ENCODE results near the gene PARVA.

The PARVA gene

DNA sequence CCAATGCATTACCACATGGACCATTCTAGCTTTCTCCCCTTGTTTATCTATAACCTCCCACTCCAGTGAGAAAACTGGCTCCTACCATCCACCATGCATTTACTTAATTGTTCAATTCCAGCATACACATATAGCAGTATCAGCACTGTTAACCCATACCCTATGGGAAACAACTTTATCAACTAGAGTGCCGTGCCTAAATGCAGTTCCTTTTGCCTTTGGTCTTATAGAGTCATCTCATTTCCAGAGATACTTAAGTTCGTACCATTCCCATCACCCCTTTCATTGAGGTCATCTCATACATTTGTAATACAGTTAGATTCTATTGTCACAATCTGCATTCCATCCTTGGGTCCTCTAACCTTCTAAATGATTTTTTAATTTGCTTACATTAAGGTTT lies 86.9 kb downstream of the PARVA start:
- no peak for DNase-seq

DNA sequence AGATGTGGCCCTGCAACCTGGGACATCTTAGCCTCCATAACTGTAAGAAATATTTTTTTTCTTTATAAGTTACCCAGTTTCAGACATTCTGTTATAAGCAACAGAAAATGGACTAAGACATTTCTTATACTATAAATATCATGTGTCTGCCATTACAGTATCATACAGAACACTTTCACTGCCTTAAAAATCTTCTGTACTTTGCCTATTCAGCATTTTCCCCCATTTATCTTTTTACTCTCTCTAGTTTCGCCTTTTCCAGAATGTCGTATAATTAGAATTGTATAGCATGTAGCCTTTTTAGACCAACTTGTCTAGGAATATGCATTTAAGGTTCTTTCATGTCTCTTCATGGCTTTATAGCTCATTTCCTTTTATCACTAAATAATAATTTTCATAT lies 88.0 kb downstream of the PARVA start:
- DNase-seq = no peak

DNA sequence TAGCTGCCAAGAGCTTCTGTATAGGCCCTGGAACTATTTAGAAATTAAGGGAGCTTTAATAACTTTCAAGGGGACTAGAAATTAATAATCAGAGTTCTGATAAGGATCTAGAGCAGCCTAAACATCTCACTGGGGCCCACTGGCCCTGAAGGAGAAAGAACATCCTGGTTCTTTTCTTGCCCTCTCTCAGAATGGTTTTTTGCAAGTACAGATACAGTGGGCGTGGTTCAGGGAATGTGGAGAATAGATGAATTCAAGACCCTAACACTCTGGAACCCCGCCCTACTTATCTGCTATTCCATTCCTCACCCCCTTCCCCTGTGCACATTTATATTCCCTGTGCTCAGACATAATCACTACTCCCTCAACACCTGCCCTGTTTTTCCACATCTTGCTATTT lies 90.2 kb downstream of the PARVA start:
- no peak for DNase-seq

DNA sequence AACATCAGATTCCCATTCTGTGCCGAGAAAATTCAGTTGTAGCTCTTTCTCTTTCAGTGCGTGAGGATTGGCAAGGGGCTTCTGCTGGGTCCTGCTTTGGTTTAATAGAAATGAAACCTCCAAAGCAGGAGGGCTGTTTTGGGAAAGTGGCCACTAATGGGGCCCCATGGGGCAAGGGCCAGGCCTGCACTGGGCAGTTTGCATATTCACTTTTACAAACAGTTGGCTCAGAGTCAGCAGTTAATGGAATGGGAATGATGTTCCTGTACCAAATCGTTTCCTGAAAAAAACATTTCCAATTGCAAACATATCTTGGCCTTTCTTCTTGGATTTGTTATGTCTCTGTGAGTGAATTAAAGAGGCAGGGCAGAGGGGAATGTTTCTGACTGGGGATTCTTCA lies 92.1 kb downstream of the PARVA start:
- no peak for DNase-seq

DNA sequence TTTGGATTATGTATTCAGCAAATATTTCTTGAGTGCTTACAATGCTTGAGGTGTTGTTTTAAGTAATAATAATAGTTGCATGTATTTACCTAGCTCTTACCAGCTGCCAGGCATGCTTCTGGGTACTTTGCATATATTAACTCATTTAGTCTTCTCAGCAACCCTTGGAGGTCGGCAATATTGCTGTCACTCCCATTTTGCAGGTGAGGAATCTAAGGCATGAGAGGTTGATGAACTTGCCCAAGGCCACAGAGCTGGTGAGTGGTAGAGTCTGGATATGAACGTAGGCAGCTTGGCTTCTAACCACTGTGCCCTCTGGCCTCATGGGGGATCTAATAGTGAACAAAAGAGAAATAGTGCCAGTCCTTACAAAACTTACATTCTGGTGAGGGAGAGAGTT lies 92.9 kb downstream of the PARVA start:
- no peak for DNase-seq

DNA sequence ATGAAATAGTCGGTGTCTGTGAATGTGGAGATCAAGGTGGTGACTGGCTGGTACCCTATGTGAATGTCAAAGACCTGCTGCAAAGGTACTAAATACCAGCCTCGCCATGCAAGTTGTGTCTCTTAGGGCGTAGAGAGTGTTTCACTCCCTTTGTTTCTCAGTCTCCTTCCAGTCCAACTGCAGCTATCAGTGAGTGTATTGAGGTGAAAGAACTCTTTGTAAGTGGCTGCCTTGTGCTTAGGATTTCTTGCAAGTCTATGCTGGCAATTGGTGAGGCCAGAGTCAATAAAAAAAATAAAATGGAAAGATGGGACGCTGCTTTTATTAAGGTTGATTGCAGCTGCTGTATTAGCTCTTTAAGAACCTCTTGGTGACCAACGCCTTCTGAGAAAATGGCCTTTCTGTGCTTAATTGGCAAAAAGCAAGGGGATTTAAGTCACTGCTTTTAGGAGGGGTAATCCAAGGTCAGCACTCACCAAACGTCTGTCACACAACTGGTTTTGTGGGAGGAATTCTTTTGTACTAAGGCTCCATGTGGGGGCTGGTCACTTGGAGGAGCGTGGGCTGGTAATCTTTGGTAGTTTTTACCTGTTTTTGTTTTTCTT lies 95.1 kb downstream of the PARVA start:
- no peak for DNase-seq

DNA sequence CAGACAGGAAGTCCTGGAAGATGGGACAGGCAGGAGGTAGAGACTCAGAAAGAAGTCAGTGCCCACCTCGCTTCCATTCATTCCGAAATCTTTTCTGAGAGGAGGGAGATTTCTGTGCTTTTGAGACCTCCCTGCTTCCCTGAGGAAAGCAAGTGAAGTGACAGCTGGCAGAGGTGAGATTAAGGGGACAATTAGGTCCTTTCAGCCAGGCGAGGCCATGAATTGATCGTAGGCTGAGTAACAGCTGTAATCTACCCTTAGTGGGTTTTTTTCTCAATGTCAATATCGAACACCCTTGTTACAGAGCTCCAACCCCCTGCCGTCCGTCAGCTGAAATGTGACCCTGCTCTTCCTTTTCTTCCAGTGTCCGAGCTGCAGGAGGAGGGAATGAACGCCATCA lies 96.0 kb downstream of the PARVA start:
- DNase-seq = no peak

DNA sequence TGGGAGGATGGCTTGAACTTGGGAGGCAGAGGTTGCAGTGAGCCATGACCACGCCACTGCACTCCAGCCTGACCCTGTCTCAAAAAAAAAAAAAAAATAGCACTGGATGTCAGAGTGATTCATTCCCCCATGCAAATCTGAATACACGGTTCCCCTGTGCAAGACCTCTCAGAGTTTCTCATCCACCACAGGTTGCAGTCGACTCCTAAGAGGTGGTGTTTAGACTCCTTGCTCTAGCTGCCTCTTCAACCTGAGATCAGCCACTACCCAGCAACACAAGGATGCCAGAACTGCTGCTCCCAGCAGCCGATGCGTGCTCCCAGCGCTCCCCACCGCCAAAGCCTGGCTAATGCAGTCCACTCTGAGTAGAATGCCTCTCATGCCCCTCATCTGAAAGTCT lies 97.5 kb downstream of the PARVA start:
- DNase-seq = no peak

DNA sequence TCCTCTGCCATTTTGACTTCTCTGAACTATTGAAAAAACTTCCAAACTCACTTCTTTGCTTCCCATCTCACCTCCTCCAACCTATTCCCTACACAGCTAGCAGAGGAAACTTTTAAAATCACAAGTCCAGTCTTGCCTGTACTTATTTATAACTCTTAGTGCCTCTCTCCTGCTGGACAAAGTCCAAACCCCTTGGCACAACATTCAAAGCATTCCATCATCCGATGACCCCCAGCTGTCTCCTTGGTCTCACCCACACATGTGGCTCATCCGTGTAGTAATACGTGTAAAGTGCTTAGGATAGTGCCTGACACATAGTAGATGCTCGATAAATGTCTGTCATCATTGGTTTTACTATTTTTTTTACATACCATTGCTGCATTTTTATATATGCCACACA lies 101.4 kb downstream of the PARVA start:
- DNase-seq = no peak

DNA sequence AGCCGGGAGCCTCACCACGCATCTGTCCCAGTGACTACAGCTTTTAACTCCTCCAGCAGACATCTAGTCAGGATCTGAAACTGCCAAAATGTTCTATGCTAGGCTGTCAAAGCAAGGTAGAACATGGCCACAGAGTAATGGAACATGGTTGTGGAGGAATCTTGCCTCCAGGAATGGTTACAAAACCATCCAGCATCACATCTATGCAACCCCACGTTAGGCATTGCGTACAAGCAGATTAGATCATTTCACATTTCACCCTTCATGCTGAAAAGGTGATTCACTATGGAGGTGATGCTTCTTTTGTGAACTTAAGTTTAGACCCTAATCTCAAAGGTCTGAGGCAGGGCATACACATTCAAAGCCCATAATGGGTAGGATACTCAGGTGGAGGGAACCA lies 103.0 kb downstream of the PARVA start:
- DNase-seq = no peak

DNA sequence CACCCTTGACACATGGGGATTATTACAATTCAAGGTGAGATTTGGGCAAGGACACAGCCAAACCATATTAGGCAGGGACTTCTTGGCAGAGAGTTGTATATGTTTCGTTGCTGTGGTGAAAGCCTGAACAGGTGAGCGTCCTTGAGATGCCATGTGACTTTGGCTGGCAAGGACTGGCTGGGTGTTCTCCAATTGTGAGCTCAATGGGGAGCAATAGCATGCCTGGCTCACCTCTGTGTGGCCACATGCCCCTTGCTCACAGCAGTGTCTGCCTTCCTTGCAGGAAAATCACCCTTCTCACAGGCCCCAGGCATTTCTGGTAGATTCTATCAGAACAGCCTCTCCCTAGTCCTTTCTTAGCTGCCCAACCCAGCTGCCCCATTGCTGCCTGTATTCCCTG lies 105.5 kb downstream of the PARVA start:
- DNase-seq = no peak

DNA sequence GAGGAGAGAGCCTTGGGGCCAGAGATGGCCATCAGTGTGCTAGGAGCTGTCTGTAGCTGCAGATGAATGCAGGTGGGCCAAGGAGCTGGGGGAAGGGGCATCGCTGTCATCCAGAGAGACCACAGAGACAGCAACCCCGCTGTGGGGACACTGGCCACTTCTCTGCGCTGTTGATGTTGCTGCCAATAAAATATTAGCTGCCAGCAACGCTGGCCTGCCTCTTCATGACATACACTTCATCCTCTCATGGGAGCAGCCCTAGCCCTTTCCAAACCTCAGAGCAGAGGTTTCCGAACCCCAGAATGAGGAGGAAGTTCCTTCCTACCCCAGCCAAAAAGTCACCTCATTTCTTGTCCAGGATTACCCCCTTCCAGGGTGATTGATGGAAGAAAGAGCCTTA lies 106.2 kb downstream of the PARVA start:
- no peak for DNase-seq

DNA sequence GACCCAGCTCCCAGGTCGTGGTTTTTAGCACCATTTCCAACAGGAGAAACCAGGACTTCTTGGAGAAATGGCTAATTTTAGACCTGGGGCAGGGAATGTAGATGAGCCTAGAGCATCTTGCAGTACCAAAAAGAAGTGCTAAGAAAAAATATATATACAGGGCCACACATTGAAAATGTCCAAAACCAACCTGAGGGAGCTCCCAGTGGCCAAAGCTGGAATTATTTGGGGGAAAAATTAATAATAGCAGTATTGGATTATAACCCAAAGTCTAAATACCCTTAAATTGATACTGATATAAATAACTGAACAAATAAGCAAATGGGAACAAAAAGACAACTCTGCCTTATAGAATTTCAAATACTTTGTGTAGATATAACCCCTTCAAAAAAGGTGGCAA lies 108.0 kb downstream of the PARVA start:
- no peak for DNase-seq

DNA sequence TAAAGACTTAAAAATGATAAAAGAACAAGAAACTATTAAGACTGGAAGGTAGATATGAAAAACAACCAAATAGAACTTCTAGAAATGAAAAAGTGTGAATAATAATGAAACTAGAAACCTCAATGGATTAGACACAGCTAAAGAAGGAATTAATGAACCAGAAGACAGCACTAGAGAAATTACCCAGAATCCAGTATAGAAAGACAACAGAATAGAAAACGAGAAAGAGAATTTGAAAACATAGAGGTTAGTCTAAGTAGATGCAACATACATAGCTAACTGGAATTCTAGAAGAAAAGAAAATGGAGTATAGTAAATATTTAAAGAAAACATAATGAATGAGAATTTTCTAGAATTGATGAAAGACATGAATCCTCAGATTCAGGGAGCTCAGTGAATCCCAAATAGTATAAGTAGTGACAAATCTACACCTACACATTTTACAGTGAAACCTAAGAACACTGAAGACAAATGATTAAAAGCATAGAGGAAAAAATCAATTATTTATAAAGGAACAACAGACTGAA lies 111.9 kb downstream of the PARVA start:
- no peak for DNase-seq

DNA sequence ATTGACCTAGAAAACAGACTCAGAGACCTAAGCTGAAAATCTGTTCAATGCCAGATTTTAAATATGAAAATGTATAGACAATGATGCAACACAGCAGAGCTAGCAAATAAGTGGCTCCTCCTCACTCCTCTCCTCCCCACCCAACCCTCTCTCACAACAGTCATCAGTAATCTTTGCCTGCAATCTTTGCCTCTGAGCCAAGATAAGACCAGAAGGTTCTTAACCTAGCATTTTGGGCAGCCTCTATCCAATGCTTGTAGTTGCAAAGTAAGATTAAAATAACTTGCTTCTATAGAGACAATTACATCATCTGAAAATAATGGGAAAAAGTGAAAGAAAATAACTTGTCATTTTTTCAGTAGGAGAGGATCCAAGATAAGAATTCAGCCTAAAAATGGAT lies 117.3 kb downstream of the PARVA start:
- no peak for DNase-seq

DNA sequence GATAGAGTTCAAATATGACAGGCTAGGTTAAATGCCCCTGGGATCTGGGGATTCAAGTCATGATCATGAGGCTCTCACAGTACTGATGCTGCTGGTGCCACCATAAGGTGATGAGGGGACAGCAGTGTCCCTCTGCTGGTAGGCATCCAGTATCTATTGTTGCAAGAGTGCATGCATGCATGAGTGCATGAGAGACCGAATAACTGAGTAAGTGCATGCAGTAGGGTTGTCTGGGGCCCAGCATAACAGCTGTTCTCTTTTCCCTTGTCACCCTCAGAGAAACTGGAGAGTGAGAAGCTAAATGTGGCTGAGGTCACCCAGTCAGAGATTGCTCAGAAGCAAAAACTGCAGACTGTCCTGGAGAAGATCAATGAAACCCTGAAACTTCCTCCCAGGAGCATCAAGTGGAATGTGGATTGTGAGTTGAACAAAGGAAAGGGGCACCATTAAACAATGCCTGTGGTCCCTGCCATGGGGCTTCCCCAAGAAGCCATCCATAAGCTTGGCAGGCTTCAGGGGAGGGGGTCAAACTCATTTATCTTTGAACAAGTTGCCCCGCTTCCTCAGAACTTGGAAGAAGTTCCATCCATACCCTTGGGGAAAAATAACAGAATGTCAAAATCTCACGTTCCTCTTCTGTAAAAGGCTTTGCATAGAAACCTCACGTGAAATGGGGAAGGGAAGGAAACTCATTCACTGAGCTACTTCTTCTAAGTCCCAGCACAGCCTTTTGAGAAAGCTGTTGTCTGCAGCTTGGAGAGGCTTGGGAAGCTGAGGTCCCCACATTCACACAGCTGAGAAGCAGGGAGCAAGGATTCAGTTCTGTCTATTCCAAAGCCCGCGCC lies 119.0 kb downstream of the PARVA start:
- no peak for DNase-seq

DNA sequence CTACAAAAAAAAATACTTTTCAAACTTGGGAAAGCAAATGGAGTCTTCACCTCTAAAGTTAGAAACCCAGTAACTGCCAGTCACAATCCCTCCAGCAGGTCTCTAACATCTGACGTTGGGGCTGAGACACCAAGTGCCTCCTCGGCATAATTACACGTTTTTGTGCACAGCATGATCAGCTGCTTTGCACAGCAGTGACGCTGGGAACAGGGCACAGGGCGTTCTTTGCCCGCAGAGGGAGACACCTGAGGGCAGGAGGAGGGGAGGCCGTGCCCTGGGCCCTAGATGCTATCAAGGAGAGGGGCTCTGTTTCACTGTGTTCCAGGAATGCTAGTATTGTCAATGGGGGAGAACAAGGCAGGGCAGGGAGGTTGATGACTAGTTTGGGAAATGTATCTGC lies 120.1 kb downstream of the PARVA start:
- no peak for DNase-seq

DNA sequence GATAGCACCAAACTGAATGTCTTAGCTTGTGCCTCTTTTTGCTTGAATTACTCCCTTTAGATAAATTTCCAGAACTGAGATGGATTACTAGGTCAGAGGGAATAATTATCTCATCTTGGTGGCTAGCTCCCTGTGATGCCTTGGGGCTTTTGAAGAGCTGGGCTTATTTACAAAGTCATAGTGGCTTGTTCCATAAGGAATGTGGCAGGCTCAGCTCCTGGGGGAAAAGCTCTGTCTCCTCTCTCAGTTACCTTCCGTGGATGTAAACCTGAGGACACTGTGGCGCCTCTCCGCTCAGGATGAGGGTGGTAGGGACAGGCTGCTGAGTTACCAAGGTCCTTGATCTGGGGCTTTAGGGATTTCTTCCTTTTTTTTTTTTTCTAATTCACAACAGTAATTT lies 121.7 kb downstream of the PARVA start:
- DNase-seq = no peak

DNA sequence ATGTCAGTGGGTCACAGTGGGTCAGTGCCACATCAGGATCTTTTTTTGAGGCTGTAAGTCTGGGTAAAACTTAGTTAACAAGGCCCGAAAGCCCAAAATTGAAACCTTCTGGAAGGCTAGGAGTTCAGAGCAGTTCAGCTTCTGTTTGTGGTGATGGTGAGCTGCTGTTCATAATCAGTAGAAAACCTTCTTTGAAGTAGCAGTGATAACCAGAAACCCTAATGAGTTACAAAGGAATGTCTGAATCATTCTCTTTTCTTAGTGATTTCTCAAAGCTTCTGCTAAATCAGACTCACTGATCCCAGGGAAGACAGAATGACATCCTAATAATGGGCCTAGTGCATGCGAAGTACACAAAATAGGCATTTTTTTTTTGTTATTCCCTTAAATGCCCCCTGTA lies 124.7 kb downstream of the PARVA start:
- no peak for DNase-seq

DNA sequence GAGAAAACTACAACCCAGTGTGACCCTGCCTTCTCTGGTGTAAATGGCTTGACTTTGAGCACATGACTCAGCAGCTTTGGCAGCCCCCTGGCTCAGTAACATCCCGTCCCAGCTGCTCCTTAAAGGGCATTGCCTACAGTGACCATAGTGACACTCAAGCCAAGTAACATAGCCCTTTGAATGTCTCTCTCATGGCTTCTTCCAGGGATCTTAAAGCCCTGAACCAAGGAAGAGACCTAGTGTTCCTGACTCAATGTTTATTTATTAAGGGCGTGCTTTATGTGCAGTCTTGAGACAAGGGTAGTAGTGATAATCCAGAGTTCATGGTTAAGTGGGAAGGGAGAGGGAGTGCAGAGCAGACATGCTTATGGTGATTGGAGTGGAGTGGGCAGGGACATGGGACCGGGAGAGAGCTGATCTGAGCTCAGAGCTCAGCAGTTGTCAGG lies 125.7 kb downstream of the PARVA start:
- DNase-seq = no peak

DNA sequence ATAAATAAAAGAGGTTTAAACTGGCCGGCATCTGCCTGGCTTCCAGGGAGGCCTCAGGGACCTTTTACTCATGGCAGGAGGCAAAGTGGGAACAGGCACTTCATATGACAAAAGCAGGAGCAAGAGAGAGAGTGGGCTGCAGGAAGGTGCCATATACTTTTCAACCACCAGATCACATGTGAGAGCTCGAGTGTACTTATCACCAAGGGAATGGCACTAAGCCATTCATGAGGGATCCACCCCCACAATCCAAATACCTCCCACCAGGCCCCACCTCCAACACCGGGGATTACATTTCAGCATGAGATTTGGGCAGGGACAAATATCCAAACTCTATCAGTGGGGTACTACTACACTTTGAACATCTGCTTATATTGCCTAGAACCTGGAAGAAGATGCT lies 126.5 kb downstream of the PARVA start:
- DNase-seq = no peak

DNA sequence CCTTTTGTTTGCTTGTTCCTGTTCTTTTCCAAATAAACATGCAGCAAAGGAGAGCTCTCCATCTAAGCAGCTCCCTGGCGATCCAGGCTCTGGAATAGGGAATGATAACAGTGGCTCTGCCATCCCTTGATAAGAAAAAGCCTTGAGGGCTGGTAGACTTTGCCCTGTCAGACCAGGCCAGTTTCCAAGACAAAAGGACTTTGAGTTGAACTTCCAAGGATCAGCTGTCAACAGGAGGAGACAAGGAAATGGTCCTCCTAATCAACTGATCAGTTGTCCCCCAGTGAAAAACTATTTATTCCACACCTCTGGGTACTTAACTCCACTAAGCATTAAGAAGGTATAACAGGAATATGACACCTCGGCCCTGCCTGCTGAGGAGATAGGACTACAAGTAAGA lies 127.8 kb downstream of the PARVA start:
- DNase-seq = no peak

DNA sequence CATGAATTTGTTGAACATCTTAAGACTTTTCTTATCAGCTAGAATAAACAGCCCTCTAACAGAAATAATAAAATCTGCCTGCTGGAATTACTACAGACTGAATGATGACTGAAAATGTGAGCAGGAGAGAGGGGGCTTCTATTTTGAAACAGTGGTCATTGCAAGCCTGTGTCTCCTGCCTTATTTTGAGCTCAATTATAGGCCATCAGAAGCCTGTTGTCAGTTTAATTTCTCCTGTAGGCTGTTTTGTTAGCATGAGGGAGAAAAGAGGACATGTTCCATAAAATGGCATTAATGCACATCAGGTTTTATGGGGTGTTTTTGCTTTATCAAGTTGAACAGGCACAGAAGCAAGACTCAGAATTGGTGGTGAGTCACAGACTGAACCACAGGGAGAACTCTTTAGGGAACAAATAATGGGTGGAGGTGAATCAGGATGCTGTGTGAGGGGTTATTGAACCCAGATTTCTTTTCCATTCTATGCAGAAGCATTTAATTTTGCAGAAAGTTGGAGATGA lies 129.1 kb downstream of the PARVA start:
- no peak for DNase-seq

DNA sequence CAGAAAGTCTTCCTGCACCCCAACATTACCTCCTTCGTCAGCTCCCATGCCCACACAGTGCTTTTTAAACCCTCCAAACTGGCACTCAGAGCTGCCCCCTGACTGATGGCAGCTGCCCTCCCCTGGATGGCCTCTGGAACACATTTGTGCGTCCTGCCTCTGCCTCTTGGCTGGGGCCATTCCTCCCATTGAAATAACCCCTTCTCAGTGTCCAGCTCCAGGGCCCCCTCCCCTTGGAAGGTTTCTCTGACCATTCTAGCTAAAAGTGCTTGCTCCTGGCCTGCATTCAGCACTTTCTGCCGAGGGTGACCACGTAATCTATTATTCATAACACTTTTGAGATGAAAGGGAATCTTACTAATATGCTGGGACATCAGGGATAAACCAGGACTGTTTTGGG lies 130.0 kb downstream of the PARVA start:
- DNase-seq = no peak
